ENCODE results near the gene BACE1-AS. TPM values are rescaled to one million over a fixed set of nuclear protein-coding genes. Genes with fewer than 3 reads are reported as not detected.

The BACE1-AS gene
- total RNA-seq, 1 experiment from 2014 or later, result 8.8 TPM

DNA sequence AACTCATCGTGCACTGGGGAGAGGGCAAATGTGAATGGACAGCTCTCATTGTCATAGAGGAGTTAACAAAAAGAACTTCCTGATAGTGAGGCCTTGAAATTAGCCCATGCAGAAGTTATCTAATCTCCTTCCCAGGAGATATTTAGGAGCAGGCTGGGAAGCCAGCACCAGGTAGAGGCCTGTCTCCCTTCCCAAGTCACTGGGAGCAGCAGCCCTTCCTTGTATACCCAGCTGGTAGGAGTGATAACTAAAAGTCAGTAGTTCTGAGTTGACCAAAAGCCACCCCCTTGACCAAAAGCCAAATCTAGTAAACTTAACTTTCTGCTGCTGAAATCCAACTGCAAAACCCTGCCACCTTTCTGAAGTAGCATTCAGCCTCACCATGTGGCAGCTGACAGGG is 1.4 kb upstream of the BACE1-AS start:
- Mint-ChIP-seq H3K27ac (ENCODE audit: unreplicated experiment) (no peak overlapping the region), H3K4me3 (ENCODE audit: low read depth, unreplicated experiment) (no peak overlapping the region), H3K36me3 (ENCODE audit: insufficient read depth, unreplicated experiment) (peaks cover 5% of the 10 kb centered on the region), H3K4me1 (ENCODE audit: low read depth, unreplicated experiment) (no peaks in the 10 kb centered on the region), H3K27me3 (ENCODE audit: unreplicated experiment) (no peaks in the 10 kb centered on the region), H3K9me3 (ENCODE audit: low read depth, unreplicated experiment) (no peaks in the 10 kb centered on the region)
- CTCF ChIA-PET, result interaction anchor here (0.5 kb wide), 1 partner anchor 41 kb away, joined by 5 read pairs; no protein-coding TSS in a partner anchor
- intact Hi-C loops (cut with micrococcal nuclease; ENCODE audit: unreplicated experiment), result no loop called here
- no peak for DNase-seq
- BruUV-seq (replicated peaks), result no TSS peak
- TF ChIP-seq CTCF (IDR thresholded peaks at IDR 0.05; ENCODE audit: unreplicated experiment), result no peak

DNA sequence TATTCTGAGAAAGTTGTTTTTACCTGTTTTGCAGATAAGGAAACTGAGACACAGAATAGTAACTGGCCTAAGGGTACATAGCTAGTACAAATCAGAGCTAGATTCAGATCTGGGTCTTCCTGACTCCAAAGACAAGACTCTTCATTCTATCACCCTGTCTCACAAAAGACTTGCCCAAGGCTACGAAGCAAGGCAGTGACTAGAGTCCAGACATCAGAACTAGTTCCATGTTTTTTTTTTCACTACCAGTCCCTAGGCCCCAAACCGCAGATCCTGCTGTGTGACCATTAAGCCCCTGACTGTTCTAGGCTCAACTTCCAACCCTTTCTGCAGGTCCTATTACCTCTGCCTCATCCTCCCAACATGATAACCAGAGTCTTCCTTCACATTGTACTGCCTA is 1.5 kb downstream of the BACE1-AS start:
- Mint-ChIP-seq H3K36me3 (ENCODE audit: insufficient read depth, unreplicated experiment) (peaks cover 5% of the 10 kb centered on the region), H3K27ac (ENCODE audit: unreplicated experiment) (no peak overlapping the region), H3K9me3 (ENCODE audit: low read depth, unreplicated experiment) (no peaks in the 10 kb centered on the region), H3K27me3 (ENCODE audit: unreplicated experiment) (no peaks in the 10 kb centered on the region), H3K4me3 (ENCODE audit: low read depth, unreplicated experiment) (no peak overlapping the region), H3K4me1 (ENCODE audit: low read depth, unreplicated experiment) (no peaks in the 10 kb centered on the region)
- TF ChIP-seq CTCF (IDR thresholded peaks at IDR 0.05; ENCODE audit: unreplicated experiment), result no peak
- intact Hi-C loops (cut with micrococcal nuclease; ENCODE audit: unreplicated experiment), result no loop called here
- CTCF ChIA-PET, result no interaction called here
- no peak for DNase-seq
- BruUV-seq (replicated peaks), result no TSS peak

DNA sequence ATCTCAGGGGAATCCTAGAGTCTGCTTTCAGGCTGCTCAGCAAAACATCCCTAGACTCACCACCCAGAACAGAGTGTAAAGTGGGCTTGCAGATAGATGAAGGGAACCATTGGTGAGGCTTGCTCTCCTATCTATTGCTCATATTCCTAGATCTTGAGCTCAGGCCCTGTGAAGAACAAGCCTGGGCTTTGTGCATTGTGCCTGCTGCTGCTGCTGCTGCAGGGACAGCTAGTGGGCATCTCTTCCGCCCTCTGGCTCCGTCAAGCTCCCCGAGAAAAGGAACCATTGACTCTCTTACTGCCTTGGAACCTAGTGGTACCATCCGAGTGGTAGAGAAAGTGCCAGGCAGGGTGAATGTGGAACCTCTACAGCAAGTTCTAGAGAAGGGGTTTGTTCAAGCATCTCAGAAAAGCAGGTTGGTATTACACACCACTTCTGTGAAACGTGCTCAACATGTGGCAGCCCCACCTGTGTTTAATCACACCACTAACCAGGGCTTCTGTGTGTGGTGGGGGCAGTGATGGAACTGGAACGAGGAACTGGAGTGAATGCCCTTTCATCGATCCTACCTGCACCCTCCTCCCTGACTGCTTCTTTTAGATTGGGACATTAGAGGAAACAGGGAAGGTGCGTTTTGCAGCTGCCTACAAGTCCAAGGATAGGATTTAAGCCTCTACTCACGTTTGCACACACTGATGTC is 4.4 kb downstream of the BACE1-AS start:
- H3K27ac Mint-ChIP-seq (ENCODE audit: unreplicated experiment), result no peak overlapping the region
- peaks cover 4% of the 10 kb centered on the region for H3K27me3 Mint-ChIP-seq (ENCODE audit: unreplicated experiment)
- H3K9me3 Mint-ChIP-seq (ENCODE audit: low read depth, unreplicated experiment), result no peaks in the 10 kb centered on the region
- intact Hi-C loops (cut with micrococcal nuclease; ENCODE audit: unreplicated experiment), result no loop called here
- CTCF ChIA-PET, result interaction anchor here (0.7 kb wide), 1 partner anchor 8 kb away, joined by 3 read pairs; no protein-coding TSS in a partner anchor
- no peak for TF ChIP-seq CTCF (IDR thresholded peaks at IDR 0.05; ENCODE audit: unreplicated experiment)
- no TSS peak for BruUV-seq (replicated peaks)
- peaks cover 9% of the 10 kb centered on the region for H3K36me3 Mint-ChIP-seq (ENCODE audit: insufficient read depth, unreplicated experiment)
- H3K4me3 Mint-ChIP-seq (ENCODE audit: low read depth, unreplicated experiment), result no peak overlapping the region
- no peak for DNase-seq
- peaks cover 15% of the 10 kb centered on the region for H3K4me1 Mint-ChIP-seq (ENCODE audit: low read depth, unreplicated experiment)

- H3K9me3 Mint-ChIP-seq (ENCODE audit: low read depth, unreplicated experiment), result no peaks in the 10 kb centered on the region
- CTCF ChIA-PET, result no interaction called here
- peaks cover 9% of the 10 kb centered on the region for H3K36me3 Mint-ChIP-seq (ENCODE audit: insufficient read depth, unreplicated experiment)
- no peak for DNase-seq
- no peak overlapping the region for H3K27ac Mint-ChIP-seq (ENCODE audit: unreplicated experiment)
- intact Hi-C loops (cut with micrococcal nuclease; ENCODE audit: unreplicated experiment), result no loop called here
- H3K27me3 Mint-ChIP-seq (ENCODE audit: unreplicated experiment), result peaks cover 17% of the 10 kb centered on the region
- TF ChIP-seq CTCF (IDR thresholded peaks at IDR 0.05; ENCODE audit: unreplicated experiment), result no peak
- H3K4me3 Mint-ChIP-seq (ENCODE audit: low read depth, unreplicated experiment), result no peak overlapping the region
- H3K4me1 Mint-ChIP-seq (ENCODE audit: low read depth, unreplicated experiment), result peaks cover 22% of the 10 kb centered on the region
- BruUV-seq (replicated peaks), result no TSS peak
Measured at GRCh38 chr11:117296881-117297280, 5.7 kb downstream of the BACE1-AS start.
